ENCODE measurements around the gene MIB1. TPM values are rescaled to one million over a fixed set of nuclear protein-coding genes. Genes with fewer than 3 reads are reported as not detected.

Gene MIB1
- total and polyA plus RNA-seq, 5 donors, result 3.7 to 29.5 (median 23.2) TPM

- WGBS, result 82% methylated on average over 7 of the region's 7 CpGs
- H3K4me1 ChIP-seq (ENCODE audit: control insufficient read depth, insufficient read depth, low read length), result peaks cover 2% of the 10 kb centered on the region
- no peak overlapping the region for H3K4me3 ChIP-seq (ENCODE audit: low read length)
- intact Hi-C loops (cut with DNase I), result no loop called here
- H3K9me3 ChIP-seq (ENCODE audit: control insufficient read depth, low read length), result no peaks in the 10 kb centered on the region
- no peak overlapping the region for H3K27ac ChIP-seq (ENCODE audit: low read length)
- no peak for ATAC-seq
- DNase-seq, result no peak
- no peaks in the 10 kb centered on the region for H3K27me3 ChIP-seq (ENCODE audit: control insufficient read depth, insufficient read depth)
Measured at GRCh38 chr18:21743166-21743832, 2.7 kb downstream of the MIB1 start.

GRCh38 chr18:21745231-21745630 lies 4.6 kb downstream of the MIB1 start:
- 88% methylated on average over 5 of the region's 5 CpGs for WGBS
- Histone ChIP-seq H3K27me3 (ENCODE audit: control insufficient read depth, insufficient read depth) (no peaks in the 10 kb centered on the region), H3K4me3 (ENCODE audit: low read length) (no peak overlapping the region), H3K27ac (ENCODE audit: low read length) (no peak overlapping the region), H3K9me3 (ENCODE audit: control insufficient read depth, low read length) (no peaks in the 10 kb centered on the region), H3K4me1 (ENCODE audit: control insufficient read depth, insufficient read depth, low read length) (no peaks in the 10 kb centered on the region)
- ATAC-seq, result no peak
- intact Hi-C loops (cut with DNase I), result no loop called here
- no peak for DNase-seq

GRCh38 chr18:21747268-21747667 lies 6.7 kb downstream of the MIB1 start:
- no peak for ATAC-seq
- intact Hi-C loops (cut with DNase I), result no loop called here
- Histone ChIP-seq H3K27ac (ENCODE audit: low read length) (no peak overlapping the region), H3K9me3 (ENCODE audit: control insufficient read depth, low read length) (no peaks in the 10 kb centered on the region), H3K27me3 (ENCODE audit: control insufficient read depth, insufficient read depth) (no peaks in the 10 kb centered on the region), H3K4me1 (ENCODE audit: control insufficient read depth, insufficient read depth, low read length) (no peaks in the 10 kb centered on the region), H3K4me3 (ENCODE audit: low read length) (no peak overlapping the region)
- no peak for DNase-seq
- WGBS, result 50% methylated on average over 2 of the region's 2 CpGs

GRCh38 chr18:21747764-21748693 lies 7.4 kb downstream of the MIB1 start:
- WGBS, result 81% methylated on average over 2 of the region's 2 CpGs
- intact Hi-C loops (cut with DNase I), result no loop called here
- Histone ChIP-seq H3K4me3 (ENCODE audit: low read length) (no peak overlapping the region), H3K9me3 (ENCODE audit: control insufficient read depth, low read length) (no peaks in the 10 kb centered on the region), H3K27me3 (ENCODE audit: control insufficient read depth, insufficient read depth) (no peaks in the 10 kb centered on the region), H3K27ac (ENCODE audit: low read length) (no peak overlapping the region), H3K4me1 (ENCODE audit: control insufficient read depth, insufficient read depth, low read length) (no peaks in the 10 kb centered on the region)
- ATAC-seq (no peak), DNase-seq (no peak)

GRCh38 chr18:21757833-21758232 lies 17.2 kb downstream of the MIB1 start:
- DNase-seq (no peak), ATAC-seq (no peak)
- no peaks in the 10 kb centered on the region for H3K9me3 ChIP-seq (ENCODE audit: control insufficient read depth, low read length)
- H3K4me3 ChIP-seq (ENCODE audit: low read length), result no peak overlapping the region
- H3K27me3 ChIP-seq (ENCODE audit: control insufficient read depth, insufficient read depth), result no peaks in the 10 kb centered on the region
- peaks cover 5% of the 10 kb centered on the region for H3K4me1 ChIP-seq (ENCODE audit: control insufficient read depth, insufficient read depth, low read length)
- H3K27ac ChIP-seq (ENCODE audit: low read length), result no peak overlapping the region
- intact Hi-C loops (cut with DNase I), result no loop called here
- WGBS, result 98% methylated on average over 3 of the region's 3 CpGs

- peaks cover 3% of the 10 kb centered on the region for H3K4me1 ChIP-seq (ENCODE audit: control insufficient read depth, insufficient read depth, low read length)
Measured at GRCh38 chr18:21759836-21760235, 19.2 kb downstream of the MIB1 start.

GRCh38 chr18:21760321-21760720 lies 19.7 kb downstream of the MIB1 start:
- intact Hi-C loops (cut with DNase I), result no loop called here
- Histone ChIP-seq H3K27ac (ENCODE audit: low read length) (no peak overlapping the region), H3K4me3 (ENCODE audit: low read length) (no peak overlapping the region), H3K9me3 (ENCODE audit: control insufficient read depth, low read length) (no peaks in the 10 kb centered on the region), H3K27me3 (ENCODE audit: control insufficient read depth, insufficient read depth) (no peaks in the 10 kb centered on the region), H3K4me1 (ENCODE audit: control insufficient read depth, insufficient read depth, low read length) (peaks cover 3% of the 10 kb centered on the region)
- DNase-seq (no peak), ATAC-seq (no peak)

More at GRCh38 chr18:21759836-21760235, 19.2 kb downstream of the MIB1 start:
- ATAC-seq (no peak), DNase-seq (no peak)
- Histone ChIP-seq H3K9me3 (ENCODE audit: control insufficient read depth, low read length) (no peaks in the 10 kb centered on the region), H3K27ac (ENCODE audit: low read length) (no peak overlapping the region), H3K4me3 (ENCODE audit: low read length) (no peak overlapping the region), H3K27me3 (ENCODE audit: control insufficient read depth, insufficient read depth) (no peaks in the 10 kb centered on the region)
- intact Hi-C loops (cut with DNase I), result no loop called here
- 72% methylated on average over 2 of the region's 2 CpGs for WGBS

- no peak overlapping the region for H3K27ac ChIP-seq (ENCODE audit: low read length)
- H3K9me3 ChIP-seq (ENCODE audit: control insufficient read depth, low read length), result no peaks in the 10 kb centered on the region
- intact Hi-C loops (cut with DNase I), result no loop called here
- H3K4me1 ChIP-seq (ENCODE audit: control insufficient read depth, insufficient read depth, low read length), result peaks cover 3% of the 10 kb centered on the region
- no peaks in the 10 kb centered on the region for H3K27me3 ChIP-seq (ENCODE audit: control insufficient read depth, insufficient read depth)
- H3K4me3 ChIP-seq (ENCODE audit: low read length), result no peak overlapping the region
- ATAC-seq (no peak), DNase-seq (no peak)
- WGBS, result 81% methylated on average over 6 of the region's 6 CpGs
Measured at GRCh38 chr18:21761471-21762115, 21.0 kb downstream of the MIB1 start.

GRCh38 chr18:21762181-21762772 lies 21.7 kb downstream of the MIB1 start:
- Histone ChIP-seq H3K27me3 (ENCODE audit: control insufficient read depth, insufficient read depth) (no peaks in the 10 kb centered on the region), H3K4me3 (ENCODE audit: low read length) (no peak overlapping the region), H3K27ac (ENCODE audit: low read length) (no peak overlapping the region), H3K4me1 (ENCODE audit: control insufficient read depth, insufficient read depth, low read length) (peaks cover 3% of the 10 kb centered on the region), H3K9me3 (ENCODE audit: control insufficient read depth, low read length) (no peaks in the 10 kb centered on the region)
- ATAC-seq, result no peak
- intact Hi-C loops (cut with DNase I), result no loop called here
- no peak for DNase-seq

GRCh38 chr18:21763846-21764646 lies 23.5 kb downstream of the MIB1 start:
- intact Hi-C loops (cut with DNase I), result no loop called here

More at GRCh38 chr18:21763846-21764646, 23.5 kb downstream of the MIB1 start:
- ATAC-seq (no peak), DNase-seq (no peak)
- Histone ChIP-seq H3K27me3 (ENCODE audit: control insufficient read depth, insufficient read depth) (no peaks in the 10 kb centered on the region), H3K9me3 (ENCODE audit: control insufficient read depth, low read length) (no peaks in the 10 kb centered on the region), H3K4me3 (ENCODE audit: low read length) (no peak overlapping the region), H3K27ac (ENCODE audit: low read length) (no peak overlapping the region), H3K4me1 (ENCODE audit: control insufficient read depth, insufficient read depth, low read length) (peaks cover 3% of the 10 kb centered on the region)
- WGBS, result 79% methylated on average over 3 of the region's 3 CpGs
